Neural crest cell (in vitro differentiated cells): ENCODE results near the gene STAT1. TPM values are rescaled to one million over a fixed set of nuclear protein-coding genes. Genes with fewer than 3 reads are reported as not detected.

Experiments
- DNase-seq: peaks from one replicate; pipeline ENCODE4 v3.0.0; 2021; ENCODE audit warnings: low read depth, mixed read lengths, low spot score
- H3K27ac Mint-ChIP-seq: one replicate; pipeline ENCODE4 v1.8.0; 2021; ENCODE audit warnings: mild to moderate bottlenecking, mixed read lengths; ENCODE audit not compliant: unreplicated experiment
- H3K27me3 Mint-ChIP-seq: 2 replicates; pipeline ENCODE4 v1.8.0; 2021; ENCODE audit warnings: low read depth, mild to moderate bottlenecking, mixed read lengths
- H3K36me3 Mint-ChIP-seq: 2 replicates; pipeline ENCODE4 v1.8.0; 2021; ENCODE audit warnings: low read depth, mild to moderate bottlenecking, mixed read lengths
- H3K4me1 Mint-ChIP-seq: 2 replicates; pipeline ENCODE4 v1.8.0; 2021; ENCODE audit warnings: mixed read lengths
- H3K4me3 Mint-ChIP-seq: one replicate; pipeline ENCODE4 v1.8.0; 2021; ENCODE audit warnings: mild to moderate bottlenecking, mixed read lengths
- H3K9me3 Mint-ChIP-seq: 2 replicates; pipeline ENCODE4 v1.8.0; 2021; ENCODE audit warnings: mixed read lengths
- CTCF ChIP-seq: fragments of 200-600 bp; sonication (generic); conservative IDR thresholded peaks from 2 replicates; pipeline ENCODE4 v1.5.0; 2021; ENCODE audit warnings: antibody characterized with exemption, mild to moderate bottlenecking
- total RNA-seq: library from RNA; stranded (reverse); gene quantifications from 2 replicates; pipeline ENCODE4 v1.2.1, GENCODE V29; 2021

Gene STAT1
- total RNA-seq, 1 donor from 2014 or later: 39.9 TPM

GRCh38 chr2:191053256-191053655 lies 39.3 kb upstream of the STAT1 start:
- H3K27me3 Mint-ChIP-seq: peaks cover 12% of the 10 kb centered on the region
- no peak overlapping the region for H3K4me3 Mint-ChIP-seq
- peaks cover 5% of the 10 kb centered on the region for H3K4me1 Mint-ChIP-seq
- TF ChIP-seq CTCF: no peak
- no peaks in the 10 kb centered on the region for H3K36me3 Mint-ChIP-seq
- H3K27ac Mint-ChIP-seq: no peak overlapping the region
- no peaks in the 10 kb centered on the region for H3K9me3 Mint-ChIP-seq
- DNase-seq: no peak

- H3K4me3 Mint-ChIP-seq: no peak overlapping the region
- peaks cover 12% of the 10 kb centered on the region for H3K27me3 Mint-ChIP-seq
- no peak overlapping the region for H3K27ac Mint-ChIP-seq
- H3K4me1 Mint-ChIP-seq: peaks cover 5% of the 10 kb centered on the region
- H3K9me3 Mint-ChIP-seq: no peaks in the 10 kb centered on the region
- no peaks in the 10 kb centered on the region for H3K36me3 Mint-ChIP-seq
- TF ChIP-seq CTCF: peak; percentile 77
- DNase-seq: peak; percentile 7
Observed at GRCh38 chr2:191051825-191052778, 38.1 kb upstream of the STAT1 start.

GRCh38 chr2:191051177-191051576 lies 37.2 kb upstream of the STAT1 start:
- Mint-ChIP-seq H3K9me3 (no peaks in the 10 kb centered on the region), H3K27me3 (peaks cover 12% of the 10 kb centered on the region), H3K27ac (no peak overlapping the region), H3K36me3 (no peaks in the 10 kb centered on the region), H3K4me1 (peaks cover 5% of the 10 kb centered on the region), H3K4me3 (no peak overlapping the region)
- DNase-seq: no peak
- no peak for TF ChIP-seq CTCF

GRCh38 chr2:191050640-191050987 lies 36.6 kb upstream of the STAT1 start:
- H3K4me1 Mint-ChIP-seq: peaks cover 5% of the 10 kb centered on the region
- no peak overlapping the region for H3K27ac Mint-ChIP-seq
- H3K4me3 Mint-ChIP-seq: no peak overlapping the region

More at GRCh38 chr2:191050640-191050987, 36.6 kb upstream of the STAT1 start:
- peaks cover 12% of the 10 kb centered on the region for H3K27me3 Mint-ChIP-seq
- DNase-seq: no peak
- TF ChIP-seq CTCF: no peak
- H3K36me3 Mint-ChIP-seq: no peaks in the 10 kb centered on the region
- H3K9me3 Mint-ChIP-seq: no peaks in the 10 kb centered on the region
